Brain pericyte (primary cell): Measurements from ENCODE around the gene FIGNL1.

Experiments used
- DNase-seq: peaks from one replicate; pipeline ENCODE4 v3.0.0-alpha.2; 2012; ENCODE audit warnings: low read depth, low spot score

The FIGNL1 gene

GRCh38 chr7:50397320-50397970 is 52.7 kb downstream of the FIGNL1 start:
- DNase-seq, result no peak

DNA sequence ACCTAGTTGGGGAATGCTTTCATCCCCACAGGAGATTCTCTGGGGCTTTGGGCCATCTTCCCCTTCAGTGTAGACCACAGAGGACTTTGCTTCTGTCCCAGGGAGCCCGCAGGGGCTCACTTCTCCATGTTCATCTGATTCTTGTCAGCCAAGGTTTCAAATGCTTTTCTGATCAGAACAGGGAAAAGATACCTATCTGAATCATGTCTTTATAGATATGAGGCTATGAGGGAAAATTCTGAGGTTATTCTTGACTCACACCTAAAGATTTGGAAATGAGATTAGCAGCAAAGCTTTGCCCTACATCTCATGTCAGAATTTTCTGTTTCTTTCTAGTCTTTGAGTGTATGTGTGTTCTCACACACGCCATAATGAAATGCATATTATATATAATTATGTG is 53.3 kb downstream of the FIGNL1 start:
- no peak for DNase-seq

DNA sequence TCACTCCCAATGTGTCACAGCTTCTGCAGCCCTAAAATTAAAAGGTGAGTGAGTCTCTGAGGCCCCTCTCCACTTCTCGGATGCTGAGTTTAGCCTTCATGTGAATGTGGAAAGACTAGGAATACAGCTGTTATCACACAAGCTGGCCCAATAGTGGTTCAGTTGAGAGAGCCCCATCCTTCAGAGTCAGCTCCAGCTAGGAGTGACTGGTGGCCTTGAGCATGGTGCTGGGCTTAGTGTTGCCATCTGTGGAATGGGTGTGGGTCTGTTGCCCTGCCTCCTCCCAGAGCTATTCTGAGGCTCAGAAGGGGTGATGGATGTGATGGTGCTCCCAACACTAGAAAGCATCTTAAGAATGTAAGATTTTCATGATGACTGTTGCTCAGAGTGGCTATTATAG is 55.8 kb downstream of the FIGNL1 start:
- DNase-seq, result no peak
